ENCODE data around the gene MTA1. TPM values are rescaled to one million over a fixed set of nuclear protein-coding genes. Genes with fewer than 3 reads are reported as not detected.

MTA1 gene
- total RNA-seq, 4 donors from 2014 or later: 49.0 to 94.2 (median 67.9) TPM

DNA sequence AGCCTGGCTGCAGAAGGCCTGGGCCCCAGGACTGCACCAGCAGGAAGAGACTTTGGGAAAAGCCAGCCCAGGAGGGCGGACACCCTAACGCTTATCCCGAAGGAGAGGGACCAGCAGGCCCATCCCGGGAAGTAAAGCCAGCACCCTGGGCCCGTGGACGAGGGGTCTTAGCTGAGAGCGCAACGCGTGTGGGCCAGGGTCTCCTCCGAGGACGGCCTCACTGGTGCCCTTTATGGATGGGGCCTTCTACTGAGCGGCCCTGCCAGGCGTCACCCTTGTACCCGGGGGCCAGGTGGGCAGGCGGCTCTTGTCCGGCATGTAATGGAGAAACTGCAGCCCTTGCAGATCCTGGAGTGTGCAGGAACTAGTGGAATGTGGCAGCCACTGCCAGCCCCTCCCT, 85.5 kb downstream of the MTA1 start:
- H3K9me3 ChIP-seq: no peaks in the 10 kb centered on the region
- intact Hi-C loops (cut with DNase I): no loop called here
- no peaks in the 10 kb centered on the region for H3K36me3 ChIP-seq
- H3K4me3 ChIP-seq: no peak overlapping the region
- H3K27ac ChIP-seq (replicated peaks in 1 of 4): no peak overlapping the region
- peaks cover 0 to 28% (median 0%) of the 10 kb centered on the region in 4 donors for H3K27me3 ChIP-seq
- no peaks in the 10 kb centered on the region for H3K4me1 ChIP-seq
- TF ChIP-seq POLR2A (IDR thresholded peaks at IDR 0.05; ENCODE audit: low read depth) (no peak), POLR2AphosphoS5 (IDR thresholded peaks at IDR 0.05) (no peak), EP300 (IDR thresholded peaks at IDR 0.05) (no peak)
- TF ChIP-seq, protein P1, sequence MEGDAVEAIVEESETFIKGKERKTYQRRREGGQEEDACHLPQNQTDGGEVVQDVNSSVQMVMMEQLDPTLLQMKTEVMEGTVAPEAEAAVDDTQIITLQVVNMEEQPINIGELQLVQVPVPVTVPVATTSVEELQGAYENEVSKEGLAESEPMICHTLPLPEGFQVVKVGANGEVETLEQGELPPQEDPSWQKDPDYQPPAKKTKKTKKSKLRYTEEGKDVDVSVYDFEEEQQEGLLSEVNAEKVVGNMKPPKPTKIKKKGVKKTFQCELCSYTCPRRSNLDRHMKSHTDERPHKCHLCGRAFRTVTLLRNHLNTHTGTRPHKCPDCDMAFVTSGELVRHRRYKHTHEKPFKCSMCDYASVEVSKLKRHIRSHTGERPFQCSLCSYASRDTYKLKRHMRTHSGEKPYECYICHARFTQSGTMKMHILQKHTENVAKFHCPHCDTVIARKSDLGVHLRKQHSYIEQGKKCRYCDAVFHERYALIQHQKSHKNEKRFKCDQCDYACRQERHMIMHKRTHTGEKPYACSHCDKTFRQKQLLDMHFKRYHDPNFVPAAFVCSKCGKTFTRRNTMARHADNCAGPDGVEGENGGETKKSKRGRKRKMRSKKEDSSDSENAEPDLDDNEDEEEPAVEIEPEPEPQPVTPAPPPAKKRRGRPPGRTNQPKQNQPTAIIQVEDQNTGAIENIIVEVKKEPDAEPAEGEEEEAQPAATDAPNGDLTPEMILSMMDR (IDR thresholded peaks at IDR 0.05): no peak
- WGBS: 90% methylated on average over 7 of the region's 16 CpGs
- no peak for DNase-seq (ENCODE audit: extremely low spot score)

DNA sequence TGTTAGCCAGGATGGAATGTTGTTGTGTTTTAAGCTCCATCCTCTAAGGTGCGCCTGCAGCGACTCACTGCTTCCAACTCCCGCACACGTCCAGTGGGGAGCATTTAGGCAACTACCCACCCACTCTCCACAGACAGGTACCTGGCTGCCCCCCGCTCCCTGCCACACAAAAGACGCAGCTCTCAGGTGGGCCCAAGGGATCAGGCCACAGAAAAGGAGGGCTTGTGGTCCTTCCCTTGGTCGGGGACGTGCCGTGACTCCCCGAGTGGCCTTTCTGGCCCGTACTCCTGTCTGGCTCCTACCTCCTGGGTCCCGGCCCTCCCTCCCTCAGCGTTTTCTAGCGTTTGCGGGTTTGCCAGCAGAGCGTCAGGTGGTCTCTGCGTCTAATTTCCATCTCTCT, 87.6 kb downstream of the MTA1 start:
- Histone ChIP-seq H3K36me3 (no peaks in the 10 kb centered on the region), H3K4me3 (no peak overlapping the region), H3K4me1 (no peaks in the 10 kb centered on the region), H3K9me3 (no peaks in the 10 kb centered on the region), H3K27ac (replicated peaks in 1 of 4) (no peak overlapping the region), H3K27me3 (peaks cover 0 to 48% (median 2%) of the 10 kb centered on the region in 4 donors)
- DNase-seq (ENCODE audit: extremely low spot score): no peak
- 82% methylated on average over 17 of the region's 17 CpGs for WGBS
- intact Hi-C loops (cut with DNase I): no loop called here
- no peak for TF ChIP-seq EP300 (IDR thresholded peaks at IDR 0.05)
- no peak for TF ChIP-seq POLR2A (IDR thresholded peaks at IDR 0.05; ENCODE audit: low read depth)
- TF ChIP-seq POLR2AphosphoS5 (IDR thresholded peaks at IDR 0.05): no peak
- TF ChIP-seq, protein P1 (IDR thresholded peaks at IDR 0.05): no peak

DNA sequence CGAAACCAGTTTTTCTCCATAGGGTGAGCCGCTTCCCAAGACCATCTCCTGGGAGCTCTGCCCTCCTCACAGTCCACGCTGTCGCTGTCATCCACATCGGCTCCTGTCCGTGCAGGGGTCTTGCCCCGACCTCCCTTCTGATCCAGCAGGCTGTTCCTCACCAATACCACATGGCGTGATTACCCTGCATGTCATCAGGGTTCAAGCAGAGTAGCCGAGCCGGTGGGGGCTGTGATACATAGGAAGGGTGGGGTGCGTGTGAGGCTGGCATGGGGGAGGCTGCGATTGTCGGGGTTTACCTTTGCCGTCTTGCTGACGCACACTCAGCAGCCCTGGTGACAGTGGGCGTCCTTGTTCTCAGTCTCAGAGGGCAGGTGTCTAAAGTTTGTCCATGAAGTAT, 88.4 kb downstream of the MTA1 start:
- DNase-seq (ENCODE audit: extremely low spot score): no peak
- intact Hi-C loops (cut with DNase I): no loop called here

DNA sequence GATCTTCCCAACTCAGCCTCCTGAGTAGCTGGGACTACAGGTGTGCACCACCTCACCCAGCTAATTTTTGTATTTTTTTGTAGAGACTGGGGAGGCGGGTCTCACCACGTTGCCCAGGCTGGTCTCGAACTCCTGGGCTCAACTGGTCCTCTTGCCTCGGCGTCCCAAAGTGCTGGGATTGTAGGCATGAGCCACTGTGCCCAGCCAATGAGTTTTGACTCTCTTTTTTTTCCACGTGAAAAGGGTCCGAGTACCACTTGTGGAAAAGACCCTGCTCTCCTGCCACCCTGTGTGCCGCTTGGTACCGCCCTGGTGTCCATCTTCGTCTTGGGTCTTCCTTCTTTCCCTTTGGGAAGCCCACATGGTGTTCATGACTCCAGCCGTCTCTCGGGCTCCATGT, 89.0 kb downstream of the MTA1 start:
- no peak overlapping the region for H3K4me3 ChIP-seq
- no peak for DNase-seq (ENCODE audit: extremely low spot score)
- TF ChIP-seq EP300 (IDR thresholded peaks at IDR 0.05) (no peak), POLR2AphosphoS5 (IDR thresholded peaks at IDR 0.05) (no peak), POLR2A (IDR thresholded peaks at IDR 0.05; ENCODE audit: low read depth) (no peak)
- TF ChIP-seq, protein P1 (IDR thresholded peaks at IDR 0.05): no peak
- no peak overlapping the region for H3K27ac ChIP-seq (replicated peaks in 1 of 4)
- H3K9me3 ChIP-seq: no peaks in the 10 kb centered on the region
- intact Hi-C loops (cut with DNase I): no loop called here
- no peaks in the 10 kb centered on the region for H3K36me3 ChIP-seq
- WGBS: 90% methylated on average over 12 of the region's 12 CpGs
- H3K27me3 ChIP-seq: peaks cover 0 to 56% (median 2%) of the 10 kb centered on the region in 4 donors
- H3K4me1 ChIP-seq: no peaks in the 10 kb centered on the region

More for the DNA sequence above, 88.4 kb downstream of the MTA1 start:
- Histone ChIP-seq H3K4me1 (no peaks in the 10 kb centered on the region), H3K9me3 (no peaks in the 10 kb centered on the region), H3K27ac (replicated peaks in 1 of 4) (no peak overlapping the region), H3K4me3 (no peak overlapping the region), H3K27me3 (peaks cover 0 to 52% (median 2%) of the 10 kb centered on the region in 4 donors), H3K36me3 (no peaks in the 10 kb centered on the region)
- no peak for TF ChIP-seq POLR2AphosphoS5 (IDR thresholded peaks at IDR 0.05)
- TF ChIP-seq, protein P1 (IDR thresholded peaks at IDR 0.05): no peak
- no peak for TF ChIP-seq POLR2A (IDR thresholded peaks at IDR 0.05; ENCODE audit: low read depth)
- no peak for TF ChIP-seq EP300 (IDR thresholded peaks at IDR 0.05)
- WGBS: 78% methylated on average over 16 of the region's 16 CpGs

DNA sequence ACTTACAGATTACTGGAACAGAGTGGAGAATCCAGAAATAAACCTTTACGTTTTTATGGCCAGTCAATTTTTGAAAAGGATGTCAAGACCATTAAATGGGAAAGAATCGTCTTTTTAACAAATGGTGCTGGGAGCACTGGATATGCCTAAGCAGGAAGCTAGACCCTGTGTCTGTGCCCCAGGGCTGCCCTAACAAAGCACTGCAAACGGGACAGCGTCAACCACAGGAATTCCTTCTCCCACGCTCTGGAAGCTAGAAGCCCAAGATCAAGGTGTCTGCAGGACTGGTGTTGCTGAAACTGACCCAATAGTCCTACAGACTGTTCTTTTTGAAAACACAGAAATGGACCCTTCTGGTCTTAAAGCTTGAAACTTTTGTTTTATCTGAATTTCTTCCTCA, 97.5 kb downstream of the MTA1 start:
- Histone ChIP-seq H3K4me3 (no peak overlapping the region), H3K4me1 (no peaks in the 10 kb centered on the region), H3K27me3 (peaks cover 0 to 30% (median 0%) of the 10 kb centered on the region in 4 donors), H3K36me3 (no peaks in the 10 kb centered on the region), H3K9me3 (no peaks in the 10 kb centered on the region), H3K27ac (replicated peaks in 1 of 4) (no peak overlapping the region)
- intact Hi-C loops (cut with DNase I): no loop called here
- TF ChIP-seq EP300 (IDR thresholded peaks at IDR 0.05) (no peak), POLR2A (IDR thresholded peaks at IDR 0.05; ENCODE audit: low read depth) (no peak)
- TF ChIP-seq, protein P1 (IDR thresholded peaks at IDR 0.05): no peak
- WGBS: 76% methylated on average over 5 of the region's 5 CpGs
- no peak for DNase-seq (ENCODE audit: extremely low spot score)
